ENCODE data around the gene CAPSL.
A peak's percentile ranks its signal among the peaks of the same experiment; 100 is the strongest.
"Not testable (repeated sequence)": the region's sequence is repeated elsewhere in the genome, so short reads cannot be mapped to it uniquely, and the experiment has no call there.

CAPSL gene

DNA sequence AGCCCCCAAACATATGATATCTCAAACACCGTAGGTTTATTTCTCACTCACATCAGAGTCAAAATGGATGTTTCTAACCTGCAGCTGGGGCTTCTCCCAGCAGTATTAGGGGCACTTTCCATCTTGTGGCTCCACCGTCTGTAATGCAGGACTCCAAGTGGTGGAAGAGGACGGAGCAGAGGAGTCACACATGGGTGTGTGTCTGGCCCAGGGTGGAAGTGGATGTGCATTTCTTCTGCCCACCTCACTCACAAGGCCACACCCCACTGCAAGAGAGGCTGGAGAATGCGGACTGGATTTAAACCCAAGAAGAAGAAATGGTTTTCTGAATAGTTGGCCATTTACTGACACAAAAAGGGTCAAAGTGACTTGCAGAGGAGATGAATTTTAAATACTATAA, 67.8 kb downstream of the CAPSL start:
- DNase-seq, result no peak

DNA sequence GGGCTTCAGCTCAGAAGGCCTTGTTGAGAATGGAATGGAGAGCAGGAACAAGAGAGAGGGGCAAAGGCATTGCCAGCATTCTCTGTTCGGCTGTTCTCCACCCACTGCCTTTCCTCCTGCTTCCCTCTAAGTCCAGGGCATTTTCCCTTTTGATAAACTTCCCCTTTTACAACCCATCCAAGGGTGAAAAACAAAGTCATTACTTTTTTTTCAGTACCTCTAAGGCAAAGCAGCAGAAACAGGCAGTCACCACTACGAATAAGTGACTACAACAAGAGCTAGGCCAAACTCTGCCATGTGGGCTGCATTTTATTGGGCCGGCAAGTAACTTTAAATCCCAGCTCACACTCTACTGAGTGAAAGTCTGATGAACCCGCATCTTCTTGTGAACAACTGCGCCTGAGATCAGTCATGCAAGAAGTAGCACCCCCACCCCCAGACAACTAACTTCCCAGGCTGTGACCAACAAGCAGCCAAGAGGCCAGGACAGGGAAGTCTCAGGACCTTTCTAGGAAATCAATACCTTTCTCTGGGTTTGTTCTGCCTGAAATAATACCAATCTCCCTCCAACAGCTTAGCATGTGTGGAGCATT, 68.6 kb downstream of the CAPSL start:
- no peak for DNase-seq

DNA sequence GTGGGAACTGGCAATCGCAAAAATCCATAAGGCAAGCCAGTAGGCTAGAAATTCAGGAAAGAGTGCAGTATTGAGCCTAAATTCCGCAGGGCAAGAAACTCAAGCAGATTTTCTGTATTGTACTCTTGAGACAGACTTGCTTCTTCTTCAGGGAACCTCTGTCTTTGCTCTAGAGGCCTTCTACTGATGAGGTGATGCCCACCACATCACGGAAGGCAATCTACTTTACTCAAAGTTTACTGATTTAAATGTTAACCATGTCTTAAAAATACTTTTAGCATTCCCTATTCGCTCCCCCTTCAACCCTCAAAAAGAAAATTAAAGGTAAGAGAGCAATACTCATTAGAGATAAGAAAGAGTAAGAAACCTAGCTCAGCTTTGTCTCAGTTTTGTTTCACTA, 70.4 kb downstream of the CAPSL start:
- no peak for DNase-seq

DNA sequence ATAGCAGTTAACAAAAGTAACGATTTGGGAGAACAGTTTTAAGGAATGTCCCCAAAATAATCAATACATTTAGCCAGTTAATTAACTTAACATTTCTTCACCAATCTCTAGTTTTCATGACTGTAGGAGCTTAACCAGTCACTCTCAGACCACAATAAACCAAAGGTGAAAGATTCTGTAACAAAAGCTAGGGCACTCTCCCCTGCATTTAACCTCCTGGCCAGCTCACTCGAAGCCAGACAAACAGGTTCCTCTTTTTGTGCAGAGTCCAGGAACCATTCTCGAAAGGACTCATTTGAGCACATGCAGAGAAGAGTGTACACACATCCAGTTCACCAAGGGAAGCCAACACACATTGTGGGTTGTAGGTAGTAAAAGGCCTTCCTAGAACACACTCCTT, 75.3 kb downstream of the CAPSL start:
- DNase-seq, result no peak

DNA sequence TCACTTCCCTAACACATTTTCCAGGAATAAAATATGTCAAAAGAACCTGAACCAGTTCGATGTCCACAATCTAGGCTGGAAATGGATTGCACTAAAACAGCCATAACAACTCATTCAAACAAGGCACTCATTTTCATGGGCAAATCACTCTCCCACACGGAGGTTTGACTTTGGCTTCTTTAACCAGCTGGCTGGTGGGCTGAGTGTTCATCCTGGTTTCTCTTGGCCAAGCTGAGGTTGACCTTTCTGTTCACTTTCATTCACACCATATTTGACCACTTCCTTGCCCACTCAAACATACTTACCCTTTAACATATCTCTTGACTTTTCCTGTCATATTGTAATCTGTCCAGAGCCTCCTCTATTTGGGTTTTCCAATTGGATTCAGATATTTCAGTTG, 76.3 kb downstream of the CAPSL start:
- no peak for DNase-seq

DNA sequence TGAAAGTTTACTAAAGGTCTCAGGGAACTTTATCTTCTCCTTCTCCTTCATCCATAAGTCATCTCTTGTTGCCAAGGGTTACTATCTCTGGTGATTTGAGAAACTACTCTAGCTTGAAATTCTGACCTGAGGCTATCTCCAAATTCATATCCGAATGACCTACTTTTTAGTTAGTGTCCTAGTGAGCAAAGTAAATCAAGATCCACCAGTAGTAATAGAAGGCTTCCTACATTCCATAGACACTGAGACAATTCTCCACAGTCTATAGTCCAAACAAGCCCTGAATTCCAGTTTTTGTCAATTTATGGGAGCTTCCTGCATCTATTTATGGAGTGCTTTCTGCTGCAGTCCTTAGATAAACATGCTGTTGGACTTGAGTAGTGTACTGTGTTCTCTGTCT, 76.7 kb downstream of the CAPSL start:
- DNase-seq, result no peak

DNA sequence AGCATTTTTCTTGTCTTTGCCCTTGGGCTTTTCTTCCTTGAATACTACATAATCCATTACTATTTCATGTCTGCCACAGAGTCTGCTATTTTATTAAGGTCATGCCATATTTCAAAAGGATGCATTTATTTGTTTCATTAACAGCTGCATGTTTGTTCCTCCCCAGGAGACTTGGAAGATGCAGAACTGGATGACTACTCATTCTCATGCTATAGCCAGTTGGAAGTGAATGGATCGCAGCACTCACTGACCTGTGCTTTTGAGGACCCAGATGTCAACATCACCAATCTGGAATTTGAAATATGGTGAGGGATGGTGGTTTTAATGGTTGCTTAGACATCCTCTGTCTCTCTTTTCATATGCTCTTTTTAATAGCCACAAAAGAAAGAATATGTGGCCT, 77.7 kb downstream of the CAPSL start:
- no peak for DNase-seq

DNA sequence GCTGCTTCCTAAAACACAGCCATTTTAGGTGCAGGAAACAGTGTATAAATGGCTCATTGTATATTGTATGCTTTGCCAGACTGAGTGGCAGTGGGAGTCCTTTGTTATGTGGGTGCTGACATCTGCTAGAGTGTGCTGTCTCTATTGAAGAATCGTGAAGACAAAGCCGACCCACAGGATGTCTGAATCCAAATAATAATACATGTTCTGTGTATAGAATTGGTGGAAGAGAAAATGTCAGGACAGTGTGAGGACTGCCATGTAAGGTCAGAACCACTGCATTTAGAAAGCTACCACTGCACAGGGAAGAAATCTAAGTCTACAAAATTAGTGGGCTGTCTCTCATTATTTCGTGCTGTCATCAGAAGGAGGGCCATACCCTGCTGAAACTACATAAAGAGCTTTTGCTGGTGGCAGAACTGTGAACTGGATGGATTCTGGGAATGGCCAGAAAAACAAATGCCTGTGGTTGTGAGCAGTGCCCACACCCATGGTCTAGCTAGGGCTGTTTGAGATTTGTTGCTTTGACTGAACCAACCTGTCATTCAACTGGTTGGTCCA, 79.2 kb downstream of the CAPSL start:
- DNase-seq, result peak; percentile 5

DNA sequence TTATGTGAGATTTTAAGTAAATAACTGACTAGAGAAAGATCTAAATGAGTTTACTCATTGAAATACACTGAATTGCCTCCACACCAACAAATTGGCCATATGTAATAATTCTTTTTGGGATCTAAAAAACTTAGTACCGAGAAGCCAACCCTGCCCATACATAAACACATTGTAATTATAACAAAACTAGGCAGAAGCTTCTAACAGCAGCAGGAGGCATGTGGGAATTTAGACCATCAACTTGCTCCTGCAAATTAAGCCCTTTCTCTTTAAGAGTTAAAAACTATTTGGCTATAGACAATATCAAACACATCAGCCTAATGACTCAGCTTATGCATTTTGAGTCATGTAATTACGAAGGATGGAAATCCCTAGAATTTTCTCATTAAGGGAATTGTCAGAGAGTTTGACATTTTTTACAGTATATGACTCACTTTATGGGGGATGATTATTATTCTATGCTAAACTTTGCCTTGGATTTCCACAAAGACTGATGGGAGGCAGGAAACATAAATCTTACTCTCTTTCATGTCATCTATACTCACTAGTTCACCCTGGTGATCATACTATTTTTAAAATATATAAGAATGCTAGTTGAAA, 80.7 kb downstream of the CAPSL start:
- DNase-seq, result no peak

DNA sequence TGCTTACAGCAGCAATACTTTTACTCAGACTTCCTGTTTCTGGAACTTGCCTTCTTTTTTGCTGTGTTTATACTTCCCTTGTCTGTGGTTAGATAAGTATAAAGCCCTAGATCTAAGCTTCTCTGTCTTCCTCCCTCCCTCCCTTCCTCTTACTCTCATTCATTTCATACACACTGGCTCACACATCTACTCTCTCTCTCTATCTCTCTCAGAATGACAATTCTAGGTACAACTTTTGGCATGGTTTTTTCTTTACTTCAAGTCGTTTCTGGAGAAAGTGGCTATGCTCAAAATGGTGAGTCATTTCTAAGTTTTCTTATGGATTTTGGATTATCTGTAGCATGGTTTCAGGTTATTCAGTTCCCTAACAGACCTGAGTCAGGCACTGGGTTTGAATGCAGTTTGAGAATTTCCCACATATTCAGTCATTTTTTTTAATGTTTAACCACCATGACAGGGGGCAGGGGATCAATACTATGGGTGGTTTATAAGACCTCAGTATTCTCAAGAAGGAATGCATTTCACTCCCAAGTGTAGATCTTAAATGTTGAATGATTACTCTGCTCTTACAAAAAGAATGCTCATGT, 81.6 kb downstream of the CAPSL start, which contains the start of gene IL7R:
Gene IL7R (plus strand): TSS at position 127 of the 587 bp plus-strand sequence. CDS start 87 bp downstream, at position 214.
- no peak for DNase-seq

DNA sequence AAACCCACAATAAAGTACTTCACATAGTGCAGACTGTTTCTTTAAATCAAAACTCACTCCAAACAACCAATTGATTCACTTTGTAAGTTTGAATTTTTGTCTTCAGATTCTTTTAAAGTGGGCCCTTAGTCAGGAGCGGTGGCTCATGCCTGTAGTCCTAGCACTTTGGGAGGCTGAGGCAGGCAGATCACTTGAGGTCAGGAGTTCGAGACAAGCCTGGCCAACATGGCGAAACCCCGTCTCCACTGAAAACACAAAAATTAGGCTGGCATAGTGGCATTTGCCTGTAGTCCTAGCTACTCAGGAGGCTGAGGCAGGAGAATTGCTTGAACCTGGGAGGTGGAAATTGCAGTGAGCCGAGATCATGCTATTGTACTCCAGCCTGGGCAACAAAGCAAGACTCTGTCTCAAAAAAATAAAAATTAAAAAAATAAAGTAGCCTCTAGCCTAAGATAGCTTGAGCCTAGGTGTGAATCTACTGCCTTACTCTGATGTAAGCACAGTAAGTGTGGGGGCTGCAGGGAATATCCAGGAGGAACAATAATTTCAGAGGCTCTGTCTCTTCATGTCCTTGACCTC, 82.1 kb downstream of the CAPSL start:
- DNase-seq, result not testable (repeated sequence)

DNA sequence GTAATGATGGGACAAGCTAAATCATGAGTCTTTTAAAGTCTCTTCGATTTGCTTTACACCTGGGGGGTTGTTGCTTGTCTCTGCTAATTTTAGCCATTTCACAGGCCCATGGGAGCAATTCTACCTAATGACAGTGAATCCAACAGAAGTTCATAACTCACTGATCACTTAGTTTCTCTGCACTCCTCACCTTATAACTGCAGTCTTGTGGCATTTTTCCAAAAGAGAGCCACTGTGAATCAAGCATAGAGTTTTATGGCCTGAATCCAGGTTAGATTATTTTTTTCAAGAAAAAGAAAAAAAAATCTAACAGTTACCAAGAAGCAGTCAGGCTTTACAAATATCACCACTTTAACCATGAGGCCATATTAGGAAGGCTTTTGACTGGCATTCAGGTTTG, 83.2 kb downstream of the CAPSL start:
- DNase-seq, result no peak
